H1 (cell line): Measurements from ENCODE around the gene PMS1. TPM values are rescaled to one million over a fixed set of nuclear protein-coding genes. Genes with fewer than 3 reads are reported as not detected.

Experiments
- CTCF ChIA-PET: fragments of 300-600 bp; sonication (Branson Sonifier 250); formaldehyde crosslinking; loops from one replicate; lab custom pipeline; 2021; ENCODE audit not compliant: partially characterized antibody; lab: Charles Lee
- POLR2A ChIA-PET: fragments of 300-600 bp; sonication (Branson Sonifier 250); formaldehyde crosslinking; loops from one replicate; lab custom pipeline; 2021; ENCODE audit warnings: inconsistent platforms; ENCODE audit not compliant: partially characterized antibody; lab: Charles Lee
- DNase-seq, 2 experiments: peaks; one replicate each; pipeline versions ENCODE4 v3.0.0 to v3.0.0-alpha.2; 2010 to 2022; ENCODE audit warnings: low spot score in 2 of 2, low read depth in 1 of 2, mixed read lengths in 1 of 2
- FAIRE-seq: peaks from 2 replicates; lab custom pipeline; 2011; peaks lifted over from hg19 to GRCh38; lab: Jason Lieb, UNC
- H2AFZ ChIP-seq: 2 replicates; pipeline ENCODE4 v1.8.1; 2012; ENCODE audit warnings: low read length, inconsistent platforms
- H2AK5ac ChIP-seq: 2 replicates; pipeline ENCODE4 v1.6.1; 2013; ENCODE audit warnings: low read depth, low read length
- H2BK120ac ChIP-seq: replicated peaks from 2 replicates; pipeline ENCODE3; 2013; ENCODE audit warnings: low read depth, low read length, inconsistent platforms
- H2BK12ac ChIP-seq: 2 replicates; pipeline ENCODE4 v1.6.1; 2013; ENCODE audit warnings: low read depth, low read length
- H2BK15ac ChIP-seq: 2 replicates; pipeline ENCODE4 v1.6.1; 2013; ENCODE audit warnings: low read length
- H2BK20ac ChIP-seq: 2 replicates; pipeline ENCODE4 v1.6.1; 2013; ENCODE audit warnings: low read length
- H2BK5ac ChIP-seq: 2 replicates; pipeline ENCODE4 v1.6.1; 2013; ENCODE audit warnings: low read depth, low read length
- H3K14ac ChIP-seq: 2 replicates; pipeline ENCODE4 v1.6.1; 2013; ENCODE audit warnings: inconsistent platforms; ENCODE audit not compliant: insufficient read length
- H3K18ac ChIP-seq: 2 replicates; pipeline ENCODE4 v1.6.1; 2013; ENCODE audit warnings: low read length; ENCODE audit errors: extremely low read depth
- H3K23ac ChIP-seq: 2 replicates; pipeline ENCODE4 v1.6.1; 2013; ENCODE audit warnings: inconsistent platforms; ENCODE audit not compliant: insufficient read length
- H3K23me2 ChIP-seq: 2 replicates; pipeline ENCODE4 v1.6.1; 2013; ENCODE audit warnings: low read depth, low read length
- H3K27ac ChIP-seq: 2 replicates; pipeline ENCODE4 v1.6.1; 2011; ENCODE audit warnings: low read depth, low read length, inconsistent platforms
- H3K27me3 ChIP-seq, 4 experiments: replicated peaks in 1 of 4; 1 replicate in 1 of 4; 2 replicates in 3 of 4; pipeline versions ENCODE4 v1.6.1 to v1.8.1; 2011 to 2013; ENCODE audit warnings: low read length in 3 of 4, mild to moderate bottlenecking in 3 of 4, inconsistent platforms in 2 of 4, mixed read lengths in 2 of 4, moderate library complexity in 1 of 4; ENCODE audit not compliant: control insufficient read depth in 3 of 4, insufficient read depth in 3 of 4; ENCODE audit errors: extremely low read depth in 1 of 4
- H3K36me3 ChIP-seq, 4 experiments: 2 replicates each; pipeline versions ENCODE4 v1.6.1 to v1.8.1; 2011 to 2013; ENCODE audit warnings: mild to moderate bottlenecking in 4 of 4, low read length in 3 of 4, moderate library complexity in 2 of 4, control low read depth in 1 of 4, inconsistent platforms in 1 of 4; ENCODE audit not compliant: insufficient read depth in 4 of 4, control insufficient read depth in 2 of 4
- H3K4ac ChIP-seq: replicated peaks from 2 replicates; pipeline ENCODE3; 2013; ENCODE audit warnings: low read length, low read depth, mixed read lengths, inconsistent platforms; ENCODE audit not compliant: insufficient read length
- H3K4me1 ChIP-seq, 4 experiments: replicated peaks in 1 of 4; 1 replicate in 1 of 4; 2 replicates in 3 of 4; pipeline versions ENCODE4 v1.6.1 to v1.8.1; 2011 to 2013; ENCODE audit warnings: low read length in 3 of 4, inconsistent platforms in 2 of 4, mixed read lengths in 1 of 4; ENCODE audit not compliant: insufficient read depth in 4 of 4, control insufficient read depth in 3 of 4
- H3K4me2 ChIP-seq, 2 experiments: 2 replicates each; pipeline versions ENCODE4 v1.6.1 to v1.8.1; 2011 to 2013; ENCODE audit warnings: low read depth in 2 of 2, low read length in 2 of 2, control low read depth in 1 of 2, inconsistent platforms in 1 of 2, mild to moderate bottlenecking in 1 of 2; ENCODE audit not compliant: insufficient read depth in 1 of 2
- H3K4me3 ChIP-seq, 4 experiments: fragments of 200-600, 300-600 bp in 1 of 4; sonication (generic), shearing (Covaris generic), sonication (Bioruptor Twin) in 1 of 4; 2 replicates each; pipeline versions ENCODE4 v1.5.1 to v1.8.1; 2011 to 2016; ENCODE audit warnings: low read length in 4 of 4, low read depth in 3 of 4, control low read depth in 2 of 4, inconsistent platforms in 2 of 4, mild to moderate bottlenecking in 2 of 4, mixed read lengths in 1 of 4, moderate library complexity in 1 of 4; ENCODE audit not compliant: insufficient read depth in 2 of 4; ENCODE audit errors: extremely low read depth in 1 of 4
- H3K56ac ChIP-seq: replicated peaks from 2 replicates; pipeline ENCODE3; 2013; ENCODE audit warnings: low read depth, mild to moderate bottlenecking, mixed read lengths, low read length, inconsistent platforms; ENCODE audit not compliant: insufficient read length
- H3K79me1 ChIP-seq: 2 replicates; pipeline ENCODE4 v1.6.1; 2013; ENCODE audit warnings: low read depth, low read length, control low read depth
- H3K79me2 ChIP-seq, 2 experiments: 2 replicates each; pipeline versions ENCODE4 v1.6.1 to v1.8.1; 2012 to 2013; ENCODE audit warnings: low read length in 2 of 2, mild to moderate bottlenecking in 2 of 2, inconsistent platforms in 1 of 2; ENCODE audit not compliant: insufficient read depth in 2 of 2, control insufficient read depth in 1 of 2
- H3K9ac ChIP-seq, 4 experiments: replicated peaks in 1 of 4; 1 replicate in 1 of 4; 2 replicates in 3 of 4; pipeline versions ENCODE4 v1.6.1 to v1.8.1; 2011 to 2013; ENCODE audit warnings: low read depth in 3 of 4, low read length in 3 of 4, control low read depth in 2 of 4, mild to moderate bottlenecking in 2 of 4, moderate library complexity in 2 of 4, inconsistent platforms in 1 of 4; ENCODE audit errors: extremely low read depth in 1 of 4
- H3K9me3 ChIP-seq, 2 experiments: 2 replicates each; pipeline versions ENCODE4 v1.6.1 to v1.8.1; 2012 to 2013; ENCODE audit warnings: mild to moderate bottlenecking in 2 of 2, moderate library complexity in 2 of 2, control low read depth in 1 of 2, inconsistent platforms in 1 of 2, low read depth in 1 of 2, low read length in 1 of 2, mixed read lengths in 1 of 2; ENCODE audit not compliant: insufficient read depth in 2 of 2
- H4K20me1 ChIP-seq, 2 experiments: replicated peaks in 1 of 2; 2 replicates each; pipeline versions ENCODE3 to v1.8.1; 2011 to 2013; ENCODE audit warnings: inconsistent platforms in 2 of 2, low read length in 2 of 2, mild to moderate bottlenecking in 1 of 2; ENCODE audit not compliant: insufficient read depth in 2 of 2, control insufficient read depth in 1 of 2
- H4K5ac ChIP-seq: 2 replicates; pipeline ENCODE4 v1.6.1; 2013; ENCODE audit warnings: low read length, low read depth, mixed read lengths, inconsistent platforms; ENCODE audit not compliant: insufficient read length
- H4K8ac ChIP-seq: 2 replicates; pipeline ENCODE4 v1.8.0; 2013; ENCODE audit warnings: mild to moderate bottlenecking, moderate library complexity, low read length, inconsistent platforms; ENCODE audit not compliant: insufficient read depth; ENCODE audit errors: extremely low read depth
- H4K91ac ChIP-seq: replicated peaks from 2 replicates; pipeline ENCODE3; 2013; ENCODE audit warnings: low read length, mixed read lengths, inconsistent platforms; ENCODE audit not compliant: insufficient read length
- KDM5A ChIP-seq: fragments of 200-600 bp; IDR thresholded peaks from 2 replicates; pipeline ENCODE4 v1.7.1; 2012; ENCODE audit warnings: mild to moderate bottlenecking, low read length, inconsistent platforms, mixed read lengths
- SIX5 ChIP-seq: IDR thresholded peaks from 2 replicates; pipeline ENCODE4 v1.6.1; 2011; ENCODE audit warnings: mild to moderate bottlenecking, low read depth, low read length
- SP1 ChIP-seq: IDR thresholded peaks from 2 replicates; pipeline ENCODE4 v1.6.1; 2011; ENCODE audit warnings: low read depth, low read length
- TEAD4 ChIP-seq: IDR thresholded peaks from 2 replicates; pipeline ENCODE4 v1.6.1; 2012; ENCODE audit warnings: low read depth, low read length, inconsistent platforms, mixed read lengths
- WGBS, 2 experiments: shearing (Covaris generic) in 1 of 2; methylation state at CpG; one replicate each; pipeline versions ENCODE4 v1.1.6 to v1.1.7; 2013 to 2015; ENCODE audit warnings: low lambda C conversion rate in 2 of 2, mixed read lengths in 2 of 2, inconsistent platforms in 1 of 2, low coverage in 1 of 2, missing lambda C conversion rate in 1 of 2; ENCODE audit not compliant: insufficient replicate concordance in 2 of 2, insufficient coverage in 1 of 2, insufficient read length in 1 of 2; ENCODE audit errors: extremely low coverage in 1 of 2, missing lambda C conversion rate in 1 of 2; 5-methylcytosine and 5-hydroxymethylcytosine counted together
- polyA plus RNA-seq, 7 experiments: library from polyadenylated mRNA; depleted of rRNA in 3 of 7; stranded (reverse) in 5 of 7; unstranded in 2 of 7; fragments of >200 nt in 5 of 7; fragments of 200-250 nt in 2 of 7; gene quantifications; 1 replicate in 5 of 7; 2 replicates in 1 of 7; 4 replicates in 1 of 7; pipeline versions ENCODE4 v1.2.1 to v1.2.3, GENCODE V29; 2011 to 2013; ENCODE audit warnings: missing spikeins in 2 of 7, mixed read lengths in 2 of 7
- total RNA-seq: library from RNA; stranded (reverse); fragmentation: NEBNext Ultra II Directional; extraction: Animal tissue kit (Norgen Biotek cat#: 25700); gene quantifications from 2 replicates; pipeline ENCODE4 v1.2.1, GENCODE V29; 2021

The PMS1 gene
- total and polyA plus RNA-seq, 2 of the 8 experiments (the other 6 are each of a cell fraction or from before 2014, with no cell fraction given): 13.1 to 59.7 TPM

GRCh38 chr2:189851174-189851826, 67.0 kb downstream of the PMS1 start:
- no peak overlapping the region for H2BK120ac ChIP-seq
- H3K23ac ChIP-seq: no peak overlapping the region
- no peaks in the 10 kb centered on the region for H3K23me2 ChIP-seq
- WGBS, 2 experiments: 11% methylated on average over 1 of the region's 1 CpG; no CpG with 5 or more reads in 1 of the 2 experiments
- no peaks in the 10 kb centered on the region; a peak in 2 of 4 replicates for H3K79me2 ChIP-seq
- H2BK20ac ChIP-seq: no peak overlapping the region
- H3K4me3 ChIP-seq: peak overlapping the region in 2 of 4 experiments; percentile 7 to 43; a peak in 2 of 8 replicates
- no peaks in the 10 kb centered on the region for H3K27me3 ChIP-seq
- peaks cover 2 to 21% (median 6%) of the 10 kb centered on the region in 4 experiments; a peak in 6 of 8 replicates for H3K36me3 ChIP-seq
- H3K4ac ChIP-seq: no peak overlapping the region
- TF ChIP-seq KDM5A (no peak), SIX5 (peak; percentile 19; the same call in 1 of the 2 replicates), TEAD4 (no peak), SP1 (0 out of 2 replicates have a peak, but pooled peaks have one; percentile 27)
- no peak overlapping the region for H2AFZ ChIP-seq
- H2BK5ac ChIP-seq: no peak overlapping the region
- no peak overlapping the region for H3K14ac ChIP-seq
- H2AK5ac ChIP-seq: no peak overlapping the region
- FAIRE-seq (no peak), DNase-seq (no peak)
- no peak overlapping the region for H3K56ac ChIP-seq
- H3K9ac ChIP-seq: no peak overlapping the region
- no peak overlapping the region for H4K8ac ChIP-seq
- H3K27ac ChIP-seq: no peak overlapping the region
- H3K9me3 ChIP-seq: no peaks in the 10 kb centered on the region
- 0 out of 2 replicates have a peak, but pooled peaks cover 2% of the 10 kb centered on the region for H3K79me1 ChIP-seq
- H3K4me2 ChIP-seq: peak overlapping the region; percentile 10 to 57
- H3K4me1 ChIP-seq: peaks cover 0 to 7% (median 5%) of the 10 kb centered on the region in 4 experiments; a peak in 4 of 7 replicates
- H4K91ac ChIP-seq: no peak overlapping the region
- no peaks in the 10 kb centered on the region for H4K20me1 ChIP-seq
- no peak overlapping the region for H2BK15ac ChIP-seq
- H3K18ac ChIP-seq: no peak overlapping the region
- no peak overlapping the region for H2BK12ac ChIP-seq
- ChIA-PET POLR2A (interaction anchor here (1.0 to 1.3 kb wide), 2 partner anchors 8 to 67 kb away, joined by 3 read pairs; partner anchors contain the start of genes ORMDL1 and PMS1), CTCF (interaction anchor here (0.7 kb wide), 1 partner anchor 19 kb away, joined by 3 read pairs; no protein-coding TSS in a partner anchor)
- peak overlapping the region; percentile 88 for H4K5ac ChIP-seq
